Measurements from ENCODE around the gene ICA1. TPM values are rescaled to one million over a fixed set of nuclear protein-coding genes. Genes with fewer than 3 reads are reported as not detected.

Gene ICA1
- total and polyA plus RNA-seq, 10 donors = 9.6 to 45.7 (median 27.0) TPM

DNA sequence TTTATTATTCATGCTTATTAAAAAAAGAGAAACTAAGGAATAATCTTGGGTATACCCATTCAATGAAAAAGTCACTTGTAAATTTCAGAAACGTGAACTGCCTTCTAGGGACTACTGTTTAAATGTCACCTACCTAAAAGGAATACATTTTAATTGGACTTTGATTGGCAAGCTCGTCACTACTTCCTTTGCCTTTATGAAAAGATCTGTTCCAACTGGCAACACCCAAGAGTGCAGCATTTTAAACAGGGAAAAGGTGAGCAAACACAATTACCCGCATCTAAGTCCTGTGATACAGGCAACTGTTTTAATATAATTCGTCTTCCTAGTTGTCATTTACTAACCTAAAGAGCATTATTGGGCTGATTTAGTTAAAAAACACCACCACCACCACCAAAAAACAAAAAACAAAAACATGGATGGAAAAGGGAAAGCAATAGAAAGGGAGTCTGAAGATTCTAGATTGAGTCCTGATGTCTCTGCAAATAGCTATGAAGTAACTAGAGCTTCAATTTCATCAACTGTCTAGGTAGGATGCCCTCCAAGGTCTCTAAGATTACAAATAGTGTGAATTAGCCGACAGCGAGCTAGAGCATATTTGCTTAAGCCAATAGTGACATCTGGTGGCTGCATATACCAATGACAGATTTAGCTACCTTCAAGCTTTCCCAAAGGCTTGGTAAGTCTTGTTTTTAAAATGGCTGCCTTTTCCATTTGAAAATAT, 33.8 kb upstream of the ICA1 start:
- intact Hi-C loops (cut with DNase I; ENCODE audit: low total_unique reads) = no loop called here
- no peak for DNase-seq
- WGBS, 5 donors = 49 to 56% (median 49%) methylated on average over 6 of the region's 6 CpGs

DNA sequence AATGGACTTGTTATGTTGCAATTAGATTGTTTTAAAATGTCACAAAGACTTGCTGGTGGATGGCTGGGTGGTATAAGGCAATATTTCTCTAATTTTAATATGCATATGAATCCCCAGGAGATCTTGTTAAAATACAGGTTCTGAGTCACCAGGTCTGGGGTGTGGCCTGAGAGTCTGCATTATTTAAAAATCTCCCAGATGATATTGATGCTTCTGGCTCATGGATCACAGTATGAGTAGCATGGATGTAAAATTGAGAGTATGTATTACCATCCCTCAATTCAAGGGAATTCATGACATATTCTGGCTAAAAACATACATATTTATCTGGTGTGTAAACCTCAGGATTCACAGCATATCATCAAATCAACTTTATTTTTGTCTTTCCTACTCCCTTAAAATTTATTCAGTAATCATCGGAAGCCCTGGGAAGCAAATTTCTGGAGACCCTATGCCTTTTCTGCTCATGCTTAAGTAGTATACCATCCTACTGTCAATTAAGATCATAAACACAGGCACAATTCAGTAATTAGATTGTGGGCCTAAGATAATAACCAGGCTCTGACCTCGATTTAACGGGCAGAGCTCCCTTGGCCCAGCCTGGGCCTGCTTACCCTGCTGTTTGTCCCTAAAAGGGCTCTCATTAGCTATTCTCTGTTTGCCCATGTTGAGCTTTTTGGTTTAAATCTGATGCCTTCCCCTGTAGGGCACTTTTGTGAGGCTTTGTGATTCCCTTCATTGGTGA, 29.6 kb upstream of the ICA1 start:
- Histone ChIP-seq H3K27me3 (replicated peaks in 1 of 7) (peaks cover 0 to 7% (median 0%) of the 10 kb centered on the region in 7 donors), H3K27ac (no peak overlapping the region), H3K4me3 (no peak overlapping the region), H3K9me3 (no peaks in the 10 kb centered on the region), H3K36me3 (no peaks in the 10 kb centered on the region), H3K4me1 (peaks cover 0 to 3% (median 0%) of the 10 kb centered on the region in 6 donors)
- WGBS, 5 donors = 92 to 97% (median 96%) methylated on average over 3 of the region's 3 CpGs
- TF ChIP-seq, protein P1, sequence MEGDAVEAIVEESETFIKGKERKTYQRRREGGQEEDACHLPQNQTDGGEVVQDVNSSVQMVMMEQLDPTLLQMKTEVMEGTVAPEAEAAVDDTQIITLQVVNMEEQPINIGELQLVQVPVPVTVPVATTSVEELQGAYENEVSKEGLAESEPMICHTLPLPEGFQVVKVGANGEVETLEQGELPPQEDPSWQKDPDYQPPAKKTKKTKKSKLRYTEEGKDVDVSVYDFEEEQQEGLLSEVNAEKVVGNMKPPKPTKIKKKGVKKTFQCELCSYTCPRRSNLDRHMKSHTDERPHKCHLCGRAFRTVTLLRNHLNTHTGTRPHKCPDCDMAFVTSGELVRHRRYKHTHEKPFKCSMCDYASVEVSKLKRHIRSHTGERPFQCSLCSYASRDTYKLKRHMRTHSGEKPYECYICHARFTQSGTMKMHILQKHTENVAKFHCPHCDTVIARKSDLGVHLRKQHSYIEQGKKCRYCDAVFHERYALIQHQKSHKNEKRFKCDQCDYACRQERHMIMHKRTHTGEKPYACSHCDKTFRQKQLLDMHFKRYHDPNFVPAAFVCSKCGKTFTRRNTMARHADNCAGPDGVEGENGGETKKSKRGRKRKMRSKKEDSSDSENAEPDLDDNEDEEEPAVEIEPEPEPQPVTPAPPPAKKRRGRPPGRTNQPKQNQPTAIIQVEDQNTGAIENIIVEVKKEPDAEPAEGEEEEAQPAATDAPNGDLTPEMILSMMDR (IDR thresholded peaks at IDR 0.05 in 8 of 11, conservative IDR thresholded peaks at IDR 0.05 in 3 of 11) = no peak
- TF ChIP-seq POLR2A (IDR thresholded peaks at IDR 0.05) (no peak), POLR2AphosphoS5 (IDR thresholded peaks at IDR 0.05) (no peak)
- DNase-seq = no peak
- intact Hi-C loops (cut with DNase I; ENCODE audit: low total_unique reads) = no loop called here

More for the DNA sequence above, 33.8 kb upstream of the ICA1 start:
- no peaks in the 10 kb centered on the region for H3K9me3 ChIP-seq
- no peaks in the 10 kb centered on the region for H3K36me3 ChIP-seq
- no peak overlapping the region for H3K27ac ChIP-seq
- H3K27me3 ChIP-seq (replicated peaks in 1 of 7) = peaks cover 0 to 7% (median 0%) of the 10 kb centered on the region in 7 donors
- H3K4me3 ChIP-seq = no peak overlapping the region
- peaks cover 0 to 3% (median 0%) of the 10 kb centered on the region in 6 donors for H3K4me1 ChIP-seq
- TF ChIP-seq POLR2AphosphoS5 (IDR thresholded peaks at IDR 0.05) (no peak), POLR2A (IDR thresholded peaks at IDR 0.05) (no peak)
- TF ChIP-seq, protein P1 (IDR thresholded peaks at IDR 0.05 in 8 of 11, conservative IDR thresholded peaks at IDR 0.05 in 3 of 11) = peak; percentile 68 to 89 (median 79)

DNA sequence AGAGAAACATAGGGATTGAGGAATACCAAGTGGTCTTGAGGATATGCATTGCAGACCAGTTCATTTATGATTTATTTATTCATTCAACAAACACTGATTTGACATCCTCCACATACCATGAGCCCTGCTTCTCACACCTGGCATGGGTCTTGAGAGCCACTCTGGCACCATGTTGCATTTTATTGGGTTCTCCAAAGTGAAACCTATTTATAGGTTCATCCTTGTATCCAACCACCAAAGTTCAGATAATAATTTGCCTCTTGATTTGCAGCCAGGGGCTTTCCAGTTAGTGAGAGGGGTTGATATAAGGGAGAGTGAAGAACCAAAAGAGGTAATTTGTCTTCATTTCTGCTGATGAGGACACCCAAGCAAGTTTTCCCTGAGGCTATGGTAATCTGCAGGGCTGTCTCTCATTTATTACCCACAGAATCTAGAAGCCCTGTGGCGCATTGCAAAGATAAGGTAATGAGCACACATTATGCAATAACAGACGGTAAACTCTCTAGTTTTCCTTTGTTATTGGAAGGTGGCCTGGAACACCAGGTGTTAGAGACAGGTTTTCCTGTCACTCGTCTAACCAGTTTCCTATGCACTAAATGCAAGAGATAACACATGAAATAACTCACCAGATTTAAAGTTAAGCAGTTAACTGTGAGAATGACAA, 28.8 kb upstream of the ICA1 start:
- DNase-seq = no peak
- H3K4me1 ChIP-seq = no peaks in the 10 kb centered on the region
- no peak for TF ChIP-seq POLR2A (IDR thresholded peaks at IDR 0.05)
- TF ChIP-seq POLR2AphosphoS5 (IDR thresholded peaks at IDR 0.05) = no peak
- TF ChIP-seq, protein P1 (IDR thresholded peaks at IDR 0.05 in 8 of 11, conservative IDR thresholded peaks at IDR 0.05 in 3 of 11) = no peak
- H3K27ac ChIP-seq = no peak overlapping the region
- WGBS, 5 donors = 43 to 69% (median 54%) methylated on average over 3 of the region's 3 CpGs
- H3K9me3 ChIP-seq = no peaks in the 10 kb centered on the region
- intact Hi-C loops (cut with DNase I; ENCODE audit: low total_unique reads) = no loop called here
- no peak overlapping the region for H3K4me3 ChIP-seq
- peaks cover 0 to 7% (median 0%) of the 10 kb centered on the region in 7 donors for H3K27me3 ChIP-seq (replicated peaks in 1 of 7)
- no peaks in the 10 kb centered on the region for H3K36me3 ChIP-seq

Measured in spleen (tissue), 11 donors.